Motor neuron (in vitro differentiated cells): Measurements from ENCODE around the gene PRRX2. TPM values are rescaled to one million over a fixed set of nuclear protein-coding genes. Genes with fewer than 3 reads are reported as not detected.
A peak's percentile ranks its signal among the peaks of the same experiment; 100 is the strongest.

Experiments
- ATAC-seq, 8 experiments: fragments of 200-7000 bp; cut with Tn5 transposase; replicated peaks in 6 of 8; 2 replicates each; pipeline ENCODE4 v1.8.0; 2021; ENCODE audit warnings: mild to moderate bottlenecking in 8 of 8, moderate library complexity in 8 of 8
- H3K27ac ChIP-seq, 2 donors: fragments of 250-450 bp; sonication (Bioruptor Pico); 2 replicates each; pipeline ENCODE4 v1.9.0; 2021; ENCODE audit warnings: antibody characterized with exemption in 2 of 2, mild to moderate bottlenecking in 2 of 2, moderate library complexity in 1 of 2
- H3K4me1 ChIP-seq, 2 donors: fragments of 250-450 bp; sonication (Bioruptor Pico); replicated peaks in 1 of 2; 2 replicates each; pipeline ENCODE4 v1.6.1; 2021; ENCODE audit warnings: antibody characterized with exemption in 2 of 2, mild to moderate bottlenecking in 2 of 2, moderate library complexity in 1 of 2
- H3K4me3 ChIP-seq, 5 donors: fragments of 250-450 bp; sonication (Bioruptor Pico); 2 replicates each; pipeline ENCODE4 v1.9.0; 2021; ENCODE audit warnings: antibody characterized with exemption in 5 of 5, mild to moderate bottlenecking in 5 of 5, moderate library complexity in 4 of 5
- WGBS, 10 experiments: fragments of 450-650 bp; shearing (Covaris generic); methylation state at CpG; one replicate each; pipeline ENCODE4 v1.0.0; 2022; 5-methylcytosine and 5-hydroxymethylcytosine counted together
- in situ Hi-C, 9 experiments: fragments of 400-800 bp; cut with MboI; loops; one replicate each; pipeline ENCODE4 v1.15.0; 2021; ENCODE audit warnings: low sequenced_read_pairs in 9 of 9, low pct_unique_long_range_greater_than_20kb in 2 of 9; ENCODE audit not compliant: unreplicated experiment in 9 of 9
- total RNA-seq, 8 experiments: library from RNA; unstranded; fragments of 300-600 nt; gene quantifications; 2 replicates each; pipeline versions ENCODE4 v1.2.3 to v1.2.4, GENCODE V29; 2022

PRRX2 gene
- total RNA-seq, 8 experiments from 2014 or later = 0.14 to 14.4 (median 0.87) TPM; not detected in 1

- peak in 1 of 8 experiments; percentile 3 for ATAC-seq
- Histone ChIP-seq H3K27ac (no peak overlapping the region), H3K4me1 (peaks cover 0 to 7% of the 10 kb centered on the region in 2 donors), H3K4me3 (no peak overlapping the region)
- WGBS, 10 experiments = 20 to 91% (median 70%) methylated on average over 2 to 20 of the region's 27 CpGs; no CpG with 5 or more reads in 6 of the 10 experiments
- in situ Hi-C loops = no loop called here
Measured at GRCh38 chr9:129675620-129676019, 10.2 kb downstream of the PRRX2 start.

- Histone ChIP-seq H3K4me1 (peaks cover 0 to 7% of the 10 kb centered on the region in 2 donors), H3K27ac (no peak overlapping the region), H3K4me3 (no peak overlapping the region)
- no peak for ATAC-seq
- 68 to 100% (median 90%) methylated on average over 1 to 3 of the region's 4 CpGs; no CpG with 5 or more reads in 5 of the 10 experiments for WGBS, 10 experiments
- in situ Hi-C loops = no loop called here
Measured at GRCh38 chr9:129676287-129676686, 10.8 kb downstream of the PRRX2 start.

- Histone ChIP-seq H3K4me1 (peaks cover 0 to 7% of the 10 kb centered on the region in 2 donors), H3K27ac (no peak overlapping the region), H3K4me3 (no peak overlapping the region)
- in situ Hi-C loops = no loop called here
- peak in 6 of 8 experiments; percentile 16 to 97 (median 69) for ATAC-seq
- WGBS, 10 experiments = 15 to 93% (median 63%) methylated on average over 1 to 9 of the region's 12 CpGs; no CpG with 5 or more reads in 4 of the 10 experiments
Measured at GRCh38 chr9:129676975-129677374, 11.5 kb downstream of the PRRX2 start.

- ATAC-seq = peak; percentile 50 to 83 (median 65)
- Histone ChIP-seq H3K4me1 (peaks cover 0 to 7% of the 10 kb centered on the region in 2 donors), H3K4me3 (no peak overlapping the region), H3K27ac (no peak overlapping the region)
- in situ Hi-C loops = no loop called here
- 22 to 38% (median 32%) methylated on average over 3 to 6 of the region's 9 CpGs; no CpG with 5 or more reads in 7 of the 10 experiments for WGBS, 10 experiments
Measured at GRCh38 chr9:129677456-129677855, 12.0 kb downstream of the PRRX2 start.

- WGBS, 10 experiments = 80 to 86% methylated on average over 1 to 7 of the region's 9 CpGs; no CpG with 5 or more reads in 8 of the 10 experiments
Measured at GRCh38 chr9:129678844-129679243, 13.4 kb downstream of the PRRX2 start.

GRCh38 chr9:129679537-129679936 is 14.1 kb downstream of the PRRX2 start:
- no peak for ATAC-seq
- in situ Hi-C loops = no loop called here
- H3K4me3 ChIP-seq = no peak overlapping the region
- peaks cover 0 to 7% of the 10 kb centered on the region in 2 donors for H3K4me1 ChIP-seq
- 55 to 89% (median 70%) methylated on average over 2 to 5 of the region's 9 CpGs; no CpG with 5 or more reads in 5 of the 10 experiments for WGBS, 10 experiments
- no peak overlapping the region for H3K27ac ChIP-seq

More at GRCh38 chr9:129678844-129679243, 13.4 kb downstream of the PRRX2 start:
- peaks cover 0 to 7% of the 10 kb centered on the region in 2 donors for H3K4me1 ChIP-seq
- H3K4me3 ChIP-seq = no peak overlapping the region
- in situ Hi-C loops = no loop called here
- no peak for ATAC-seq
- H3K27ac ChIP-seq = no peak overlapping the region

- peaks cover 0 to 7% of the 10 kb centered on the region in 2 donors for H3K4me1 ChIP-seq
- ATAC-seq = no peak
- WGBS, 10 experiments = 46 to 96% (median 80%) methylated on average over 1 to 5 of the region's 11 CpGs; no CpG with 5 or more reads in 4 of the 10 experiments
- no peak overlapping the region for H3K27ac ChIP-seq
- no peak overlapping the region for H3K4me3 ChIP-seq
- in situ Hi-C loops = no loop called here
Measured at GRCh38 chr9:129681924-129682323, 16.5 kb downstream of the PRRX2 start.

- in situ Hi-C loops = no loop called here
- ATAC-seq = peak in 4 of 8 experiments; percentile 29 to 80 (median 52)
- Histone ChIP-seq H3K4me1 (peaks cover 0 to 4% of the 10 kb centered on the region in 2 donors), H3K27ac (no peak overlapping the region), H3K4me3 (no peak overlapping the region)
- WGBS, 10 experiments = 10 to 50% (median 20%) methylated on average over 2 of the region's 7 CpGs; no CpG with 5 or more reads in 7 of the 10 experiments
Measured at GRCh38 chr9:129682381-129682780, 16.9 kb downstream of the PRRX2 start.

- Histone ChIP-seq H3K4me1 (no peaks in the 10 kb centered on the region), H3K27ac (no peak overlapping the region), H3K4me3 (no peak overlapping the region)
- ATAC-seq = peak in 3 of 8 experiments; percentile 70 to 80 (median 71)
- WGBS, 10 experiments = 10 to 92% (median 69%) methylated on average over 2 to 12 of the region's 15 CpGs; no CpG with 5 or more reads in 2 of the 10 experiments
- in situ Hi-C loops = no loop called here
Measured at GRCh38 chr9:129685220-129685932, 19.9 kb downstream of the PRRX2 start.

GRCh38 chr9:129685933-129686259 is 20.4 kb downstream of the PRRX2 start:
- Histone ChIP-seq H3K27ac (no peak overlapping the region), H3K4me1 (no peaks in the 10 kb centered on the region), H3K4me3 (no peak overlapping the region)
- 0 to 73% methylated on average over 1 to 2 of the region's 3 CpGs; no CpG with 5 or more reads in 8 of the 10 experiments for WGBS, 10 experiments
- in situ Hi-C loops = no loop called here
- peak in 1 of 8 experiments; percentile 9 for ATAC-seq

- Histone ChIP-seq H3K27ac (no peak overlapping the region), H3K4me1 (no peaks in the 10 kb centered on the region), H3K4me3 (no peak overlapping the region)
- in situ Hi-C loops = no loop called here
- WGBS, 10 experiments = 0 to 100% (median 46%) methylated on average over 1 to 2 of the region's 9 CpGs; no CpG with 5 or more reads in 7 of the 10 experiments
- ATAC-seq = no peak
Measured at GRCh38 chr9:129686736-129687135, 21.3 kb downstream of the PRRX2 start.

- WGBS, 10 experiments = 67 to 100% (median 84%) methylated on average over 3 to 7 of the region's 10 CpGs; no CpG with 5 or more reads in 5 of the 10 experiments
- ATAC-seq = no peak
- H3K4me1 ChIP-seq = no peaks in the 10 kb centered on the region
- in situ Hi-C loops = no loop called here
- H3K4me3 ChIP-seq = no peak overlapping the region
- no peak overlapping the region for H3K27ac ChIP-seq
Measured at GRCh38 chr9:129687391-129687790, 21.9 kb downstream of the PRRX2 start.

- 60 to 100% (median 89%) methylated on average over 1 to 8 of the region's 11 CpGs; no CpG with 5 or more reads in 3 of the 10 experiments for WGBS, 10 experiments
- Histone ChIP-seq H3K4me3 (no peak overlapping the region), H3K27ac (no peak overlapping the region), H3K4me1 (no peaks in the 10 kb centered on the region)
- ATAC-seq = peak in 1 of 8 experiments; percentile 20
- in situ Hi-C loops = no loop called here
Measured at GRCh38 chr9:129688285-129689043, 23.0 kb downstream of the PRRX2 start.
